ENCODE measurements around the gene CCDC88A. TPM values are rescaled to one million over a fixed set of nuclear protein-coding genes. Genes with fewer than 3 reads are reported as not detected.
"Not testable (repeated sequence)": the region's sequence is repeated elsewhere in the genome, so short reads cannot be mapped to it uniquely, and the experiment has no call there.

Gene CCDC88A
- 59.8 TPM for total RNA-seq

GRCh38 chr2:55419679-55420438 is at the start of gene CCDC88A:
Gene CCDC88A (minus strand): TSS chr2:55419856. CDS start chr2:55419079, 777 bp downstream.
- intact Hi-C loops (cut with DNase I) = loop anchor here (10.0 kb wide), 1 partner anchor 55 kb away; no protein-coding TSS in a partner anchor
- ATAC-seq (peak; percentile 98), DNase-seq (ENCODE audit: low spot score) (peak; percentile 98)

GRCh38 chr2:55461679-55462078 is 42.0 kb upstream of the CCDC88A start:
- ATAC-seq (no peak), DNase-seq (ENCODE audit: low spot score) (no peak)
- intact Hi-C loops (cut with DNase I) = no loop called here

GRCh38 chr2:55460562-55460961 is 40.9 kb upstream of the CCDC88A start:
- intact Hi-C loops (cut with DNase I) = no loop called here
- ATAC-seq (no peak), DNase-seq (ENCODE audit: low spot score) (no peak)

GRCh38 chr2:55459714-55460274 is 40.1 kb upstream of the CCDC88A start:
- DNase-seq (ENCODE audit: low spot score) (no peak), ATAC-seq (no peak)
- intact Hi-C loops (cut with DNase I) = no loop called here

- ATAC-seq = no peak
- DNase-seq (ENCODE audit: low spot score) = no peak
- intact Hi-C loops (cut with DNase I) = no loop called here
These were observed 39.6 kb upstream of the CCDC88A start for GRCh38 chr2:55459279-55459678.

- no peak for ATAC-seq
- intact Hi-C loops (cut with DNase I) = no loop called here
These were observed 34.5 kb upstream of the CCDC88A start for GRCh38 chr2:55454121-55454520.

GRCh38 chr2:55452879-55453278 is 33.2 kb upstream of the CCDC88A start:
- intact Hi-C loops (cut with DNase I) = no loop called here
- DNase-seq (ENCODE audit: low spot score) (no peak), ATAC-seq (no peak)

More at GRCh38 chr2:55454121-55454520, 34.5 kb upstream of the CCDC88A start:
- DNase-seq (ENCODE audit: low spot score) = no peak

GRCh38 chr2:55451699-55452098 is 32.0 kb upstream of the CCDC88A start:
- ATAC-seq = no peak
- intact Hi-C loops (cut with DNase I) = no loop called here
- DNase-seq (ENCODE audit: low spot score) = no peak

GRCh38 chr2:55450014-55450413 is 30.4 kb upstream of the CCDC88A start:
- ATAC-seq; intact Hi-C loops (cut with DNase I); DNase-seq (ENCODE audit: low spot score): not testable (repeated sequence)

- ATAC-seq; intact Hi-C loops (cut with DNase I); DNase-seq (ENCODE audit: low spot score): not testable (repeated sequence)
These were observed 22.5 kb upstream of the CCDC88A start for GRCh38 chr2:55442045-55442760.

- intact Hi-C loops (cut with DNase I) = no loop called here
- no peak for ATAC-seq
These were observed 21.7 kb upstream of the CCDC88A start for GRCh38 chr2:55441280-55441892.

GRCh38 chr2:55439101-55439397 is 19.4 kb upstream of the CCDC88A start:
- ATAC-seq (no peak), DNase-seq (ENCODE audit: low spot score) (no peak)
- intact Hi-C loops (cut with DNase I) = no loop called here

More at GRCh38 chr2:55441280-55441892, 21.7 kb upstream of the CCDC88A start:
- no peak for DNase-seq (ENCODE audit: low spot score)

GRCh38 chr2:55438391-55439100 is 18.9 kb upstream of the CCDC88A start:
- no peak for DNase-seq (ENCODE audit: low spot score)
- intact Hi-C loops (cut with DNase I) = no loop called here
- no peak for ATAC-seq

GRCh38 chr2:55437515-55438390 is 18.1 kb upstream of the CCDC88A start:
- ATAC-seq (no peak), DNase-seq (ENCODE audit: low spot score) (no peak)
- intact Hi-C loops (cut with DNase I) = no loop called here

GRCh38 chr2:55431982-55432627 is 12.4 kb upstream of the CCDC88A start:
- intact Hi-C loops (cut with DNase I) = no loop called here
- DNase-seq (ENCODE audit: low spot score) = no peak
- peak; percentile 65 for ATAC-seq

- DNase-seq (ENCODE audit: low spot score) (no peak), ATAC-seq (no peak)
- intact Hi-C loops (cut with DNase I) = no loop called here
These were observed 10.7 kb upstream of the CCDC88A start for GRCh38 chr2:55430211-55430975.

- intact Hi-C loops (cut with DNase I) = loop anchor here (10.0 kb wide), 1 partner anchor 63 kb away; no protein-coding TSS in a partner anchor
- ATAC-seq = no peak
These were observed 8.6 kb upstream of the CCDC88A start for GRCh38 chr2:55428258-55428657.

More at GRCh38 chr2:55428258-55428657, 8.6 kb upstream of the CCDC88A start:
- no peak for DNase-seq (ENCODE audit: low spot score)

Data from sciatic nerve (tissue), 2 donors.